HG03439 (cell line): Measurements from ENCODE around the gene CDADC1.

Experiments used
- ATAC-seq: cut with Tn5 transposase; IDR thresholded peaks from one replicate; pipeline ENCODE4 v1.9.1; 2021; ENCODE audit warnings: mild to moderate bottlenecking, moderate library complexity; ENCODE audit not compliant: unreplicated experiment

CDADC1 gene

DNA sequence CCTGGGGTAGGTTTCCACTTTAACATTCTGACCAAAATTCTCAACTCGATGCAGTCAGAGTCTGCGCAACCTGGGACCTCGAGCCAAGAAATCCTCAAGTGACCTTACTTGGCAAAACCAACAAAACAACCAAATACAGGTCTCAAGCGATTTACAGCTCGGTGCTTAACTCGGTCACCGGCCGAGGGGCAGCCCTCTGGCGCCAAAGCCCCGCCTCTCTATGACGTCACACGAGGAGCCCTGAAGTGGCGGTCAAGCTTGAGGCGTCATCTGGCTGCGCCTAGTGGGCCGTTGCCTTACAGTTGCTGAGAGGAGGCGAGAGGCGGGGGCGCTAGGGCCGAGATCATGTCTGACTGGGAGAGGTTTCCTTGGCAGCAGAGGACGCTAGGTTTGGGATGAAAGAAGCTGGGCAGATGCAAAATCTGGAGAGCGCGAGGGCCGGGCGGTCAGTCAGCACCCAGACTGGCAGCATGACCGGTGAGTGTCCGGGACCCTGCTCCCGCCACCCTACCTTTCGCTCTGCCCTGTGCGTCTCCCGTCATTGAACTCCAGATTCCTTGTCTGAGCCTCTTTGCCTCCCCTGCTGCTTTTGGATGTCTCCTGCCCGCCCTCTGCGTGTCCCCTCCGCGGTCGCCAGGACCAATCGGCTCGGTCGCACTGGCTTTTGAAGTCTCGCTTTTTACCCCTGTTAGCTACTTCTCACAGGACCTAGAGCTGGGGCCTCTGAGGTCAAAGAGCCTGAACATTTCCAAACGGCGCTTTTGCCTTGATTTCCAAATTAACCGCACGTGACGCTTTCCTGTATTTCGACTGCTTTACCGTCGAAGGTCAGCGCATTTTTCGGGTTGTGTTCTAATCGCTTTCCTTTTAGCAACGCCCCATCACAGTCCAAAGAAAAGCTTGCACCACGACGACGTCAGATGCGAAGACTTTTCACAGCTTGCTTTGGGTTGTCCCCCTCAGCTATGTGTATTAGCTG, at the start of gene CDADC1:
Gene CDADC1, plus strand, starts transcription at position 283 of the 979 bp plus-strand sequence. Its CDS starts 113 bp downstream, at position 396.
- ATAC-seq = peak; percentile 98

DNA sequence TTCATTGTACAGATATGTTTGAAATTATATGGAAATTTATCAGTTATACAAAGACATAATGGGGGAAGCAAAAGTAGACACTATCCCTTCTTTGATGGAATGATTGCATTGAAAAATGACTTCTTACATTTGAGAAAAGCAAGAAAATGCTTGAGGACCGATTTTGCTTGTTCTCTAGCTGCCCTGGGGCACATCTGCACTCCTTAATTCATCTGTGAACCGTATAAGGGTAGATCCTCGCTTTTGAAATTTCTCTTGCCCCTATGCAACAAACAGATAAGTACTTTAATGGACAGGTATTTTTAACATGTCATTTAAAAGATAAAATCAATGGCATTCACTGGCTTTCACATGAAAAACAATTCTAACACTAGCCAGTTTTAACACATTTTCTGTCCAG, 41.1 kb upstream of the CDADC1 start:
- no peak for ATAC-seq

GRCh38 chr13:49208619-49209018, 39.1 kb upstream of the CDADC1 start:
- no peak for ATAC-seq

- no peak for ATAC-seq
Observed at GRCh38 chr13:49210114-49210513, 37.6 kb upstream of the CDADC1 start.

DNA sequence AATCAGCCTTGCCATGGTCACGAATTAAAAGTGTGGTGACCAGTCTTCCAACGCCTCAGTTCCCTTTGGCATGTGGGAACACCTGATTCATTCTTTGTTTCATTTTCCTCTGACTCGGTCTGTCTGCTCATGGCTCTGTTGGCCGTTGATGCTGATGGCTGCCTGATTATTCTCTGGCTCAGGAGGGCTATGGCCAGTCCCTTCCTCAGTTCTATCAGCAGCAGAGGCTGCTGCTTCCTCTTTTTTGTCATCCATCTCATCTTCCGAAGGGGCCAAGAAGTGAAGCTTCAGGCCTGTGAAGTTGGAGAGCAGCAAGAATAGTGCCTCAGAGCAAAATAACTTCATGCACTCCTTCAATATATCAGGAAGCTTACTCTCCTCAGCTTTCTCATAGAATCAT, 37.1 kb upstream of the CDADC1 start:
- ATAC-seq = no peak

- no peak for ATAC-seq
Observed at GRCh38 chr13:49213539-49213938, 34.2 kb upstream of the CDADC1 start.

- no peak for ATAC-seq
Observed at GRCh38 chr13:49213997-49214916, 33.5 kb upstream of the CDADC1 start.

DNA sequence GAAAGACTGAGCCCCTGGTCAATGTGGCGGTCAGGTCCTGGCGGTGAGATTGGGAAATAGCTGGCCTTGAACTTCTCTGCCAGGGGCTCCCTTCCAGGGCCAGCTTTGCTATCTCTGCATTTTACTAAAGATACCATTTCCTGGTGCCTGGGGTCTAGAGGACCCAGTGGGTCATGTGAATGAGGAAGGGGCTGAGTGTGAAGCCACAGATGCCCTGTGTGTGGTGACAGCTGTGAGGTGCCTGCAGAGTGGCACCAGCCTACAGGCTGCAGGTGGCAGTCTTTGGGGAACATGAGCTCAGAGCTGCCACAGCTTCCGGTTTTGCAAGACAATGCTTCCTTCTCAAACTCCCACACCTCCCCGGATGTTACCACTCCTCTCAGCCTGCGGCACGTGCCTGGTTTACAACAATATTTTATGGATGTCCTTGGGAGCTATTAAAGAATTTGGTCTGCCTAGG, 32.8 kb upstream of the CDADC1 start:
- peak; percentile 47 for ATAC-seq

DNA sequence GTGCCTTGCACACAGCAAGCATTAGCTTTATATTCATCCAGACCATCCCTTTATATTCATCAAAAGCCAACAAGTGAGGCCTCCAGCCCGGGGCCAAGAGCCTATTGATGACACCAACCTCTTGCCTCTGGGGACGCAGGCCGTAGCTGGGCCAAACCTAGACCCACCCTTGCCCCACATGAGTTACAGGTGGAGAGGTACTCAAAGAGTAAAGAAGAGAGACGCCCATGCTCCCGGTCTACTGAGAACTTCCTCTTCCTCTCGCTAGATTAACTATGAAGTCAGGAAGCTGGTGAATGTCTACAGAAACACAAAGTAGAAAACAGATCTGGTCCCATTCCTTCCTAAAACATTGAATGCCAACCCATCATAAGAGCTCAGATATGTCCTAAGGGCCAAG, 31.4 kb upstream of the CDADC1 start:
- no peak for ATAC-seq

GRCh38 chr13:49217962-49218492, 29.7 kb upstream of the CDADC1 start:
- ATAC-seq = no peak

DNA sequence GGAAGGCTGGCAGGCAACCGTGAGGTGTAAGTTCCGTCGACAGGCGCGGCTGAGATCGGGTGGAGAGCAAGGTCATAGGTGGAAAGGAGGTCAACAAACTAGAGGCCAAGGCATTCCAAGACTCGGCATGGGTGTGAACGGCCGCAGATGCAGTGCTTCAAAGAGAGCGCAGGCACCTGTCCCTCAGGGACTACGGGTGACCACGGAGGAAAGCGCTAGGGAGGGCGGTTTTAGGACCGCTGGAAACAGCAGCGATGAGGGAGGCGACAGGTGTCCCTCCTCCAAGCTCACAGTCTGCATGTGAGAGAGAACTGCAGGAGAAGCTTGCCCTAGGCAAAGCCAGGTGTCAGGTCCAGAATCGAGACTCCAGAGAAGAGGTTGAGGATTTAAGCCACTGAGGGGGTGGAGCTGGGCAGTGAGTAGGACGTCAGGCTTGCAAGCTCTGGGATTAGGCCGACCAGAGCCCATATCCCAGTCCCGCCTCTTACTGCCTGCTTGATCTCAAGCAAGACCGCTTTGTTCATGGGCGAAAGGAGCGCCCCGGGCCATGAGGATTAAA, 29.2 kb upstream of the CDADC1 start:
- no peak for ATAC-seq

DNA sequence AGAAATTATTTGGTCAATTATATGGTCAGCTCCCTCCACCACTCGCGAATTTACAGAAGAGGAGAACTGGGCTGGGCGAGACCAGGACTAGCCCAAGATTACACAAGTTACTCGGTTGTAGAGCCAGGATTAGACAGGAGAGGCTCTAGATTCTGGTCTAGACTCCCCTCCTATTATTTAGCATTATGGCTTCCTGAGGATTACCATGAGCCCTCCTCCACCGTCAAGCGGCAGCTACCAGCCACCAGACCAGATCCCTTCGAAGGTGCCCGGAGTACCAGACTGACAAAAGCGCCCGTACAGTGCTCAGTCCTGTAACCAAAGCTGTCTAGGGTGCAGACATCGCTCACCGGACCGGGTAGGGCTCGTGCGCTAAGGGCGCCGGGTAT, 28.1 kb upstream of the CDADC1 start:
- no peak for ATAC-seq

DNA sequence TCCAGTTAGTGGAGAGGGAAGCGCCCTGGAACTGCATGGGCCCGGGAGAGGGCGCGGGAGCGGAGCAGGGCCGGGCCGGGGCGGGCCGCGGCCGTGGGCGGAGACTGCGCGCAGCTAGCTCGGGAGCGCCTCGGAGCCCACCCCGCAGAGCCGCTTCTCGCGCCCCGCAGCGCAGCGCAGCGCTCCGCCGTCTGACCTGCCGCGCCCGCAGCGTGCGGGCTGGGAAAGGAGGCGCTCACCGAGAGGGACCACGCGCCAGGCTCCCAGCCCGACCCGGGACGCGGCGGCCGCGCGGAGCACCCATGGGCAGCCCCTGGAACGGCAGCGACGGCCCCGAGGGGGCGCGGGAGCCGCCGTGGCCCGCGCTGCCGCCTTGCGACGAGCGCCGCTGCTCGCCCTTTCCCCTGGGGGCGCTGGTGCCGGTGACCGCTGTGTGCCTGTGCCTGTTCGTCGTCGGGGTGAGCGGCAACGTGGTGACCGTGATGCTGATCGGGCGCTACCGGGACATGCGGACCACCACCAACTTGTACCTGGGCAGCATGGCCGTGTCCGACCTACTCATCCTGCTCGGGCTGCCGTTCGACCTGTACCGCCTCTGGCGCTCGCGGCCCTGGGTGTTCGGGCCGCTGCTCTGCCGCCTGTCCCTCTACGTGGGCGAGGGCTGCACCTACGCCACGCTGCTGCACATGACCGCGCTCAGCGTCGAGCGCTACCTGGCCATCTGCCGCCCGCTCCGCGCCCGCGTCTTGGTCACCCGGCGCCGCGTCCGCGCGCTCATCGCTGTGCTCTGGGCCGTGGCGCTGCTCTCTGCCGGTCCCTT, 27.5 kb upstream of the CDADC1 start, which contains the start of gene MLNR:
Gene MLNR, plus strand, starts transcription at position 303 of the 820 bp plus-strand sequence. Its CDS starts 0 bp downstream, at position 303.
- ATAC-seq = no peak

- no peak for ATAC-seq
Observed at GRCh38 chr13:49220856-49221589, 26.7 kb upstream of the CDADC1 start.

GRCh38 chr13:49221590-49221965, 26.1 kb upstream of the CDADC1 start:
- ATAC-seq = no peak

DNA sequence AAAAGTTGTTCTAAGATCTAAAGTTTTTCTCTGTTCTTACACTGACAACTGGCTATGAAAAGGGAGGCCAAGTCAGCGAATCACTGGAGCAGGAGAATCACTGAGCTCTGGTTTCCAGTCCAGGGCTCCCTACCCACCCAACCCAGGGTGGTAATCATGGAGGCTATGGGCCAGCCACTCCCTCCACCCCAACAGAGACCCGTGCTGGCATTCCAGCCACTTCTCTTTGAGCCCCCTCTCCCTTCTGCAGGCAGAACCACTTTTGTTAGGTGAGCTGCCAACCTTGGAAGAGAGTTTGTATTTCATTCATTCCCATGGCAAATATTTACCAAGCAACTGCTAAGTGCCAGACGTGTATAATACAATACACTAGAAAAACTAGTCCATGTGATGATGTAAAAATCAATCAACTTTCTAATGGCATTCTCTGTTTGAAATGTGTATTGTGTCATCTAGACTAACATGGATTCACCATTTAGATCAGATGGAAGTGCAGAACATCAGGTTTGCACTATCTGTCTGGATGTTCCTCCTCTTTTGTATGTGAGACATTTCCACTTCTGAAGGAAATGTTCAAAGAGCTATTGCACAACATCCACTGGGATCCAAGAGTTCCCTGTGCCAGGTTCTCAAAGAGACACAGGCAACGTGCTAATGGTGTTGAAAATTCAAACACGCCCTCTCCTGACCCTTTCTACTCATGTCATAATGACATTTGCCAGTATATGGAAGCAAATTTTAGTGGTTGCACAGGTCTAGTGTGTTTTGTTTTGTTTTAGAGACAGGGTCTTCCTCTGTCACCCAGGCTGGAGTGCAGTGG, 22.3 kb upstream of the CDADC1 start:
- ATAC-seq = no peak

DNA sequence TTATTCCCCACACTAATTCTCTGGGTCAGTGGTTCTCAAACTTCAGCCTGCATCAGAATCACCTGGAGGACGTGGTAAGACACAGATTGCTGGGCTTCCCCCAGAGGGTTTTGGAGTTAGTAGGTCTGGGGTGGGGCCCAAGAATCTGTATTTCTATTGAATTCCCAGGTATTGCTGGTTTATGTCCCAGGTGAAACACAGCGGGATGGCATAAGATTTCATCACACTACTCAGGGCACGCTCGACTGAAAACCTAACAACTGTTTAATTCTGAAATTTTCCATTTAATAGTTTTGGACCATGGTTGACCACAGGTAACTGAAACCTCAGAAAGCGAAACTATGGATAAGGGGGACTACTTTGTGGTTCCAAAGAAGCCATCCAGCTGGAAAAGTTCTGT, 21.1 kb upstream of the CDADC1 start:
- no peak for ATAC-seq

GRCh38 chr13:49234741-49235140, 13.0 kb upstream of the CDADC1 start:
- no peak for ATAC-seq
